HepG2 (cell line): Measurements from ENCODE around the gene MBLAC1. TPM values are rescaled to one million over a fixed set of nuclear protein-coding genes. Genes with fewer than 3 reads are reported as not detected.

ENCODE experiments used
- CC2D1A ChIP-seq: sonication (generic); formaldehyde crosslinking; IDR thresholded peaks from 2 replicates; pipeline ENCODE4 v1.8.1; 2023; ENCODE audit warnings: mild to moderate bottlenecking, missing genetic modification reagents
- FOXJ3 ChIP-seq: sonication (generic); formaldehyde crosslinking; IDR thresholded peaks from 2 replicates; pipeline ENCODE4 v1.4.0; 2020; ENCODE audit warnings: missing genetic modification reagents, mild to moderate bottlenecking, borderline replicate concordance
- HNF1A ChIP-seq, 2 experiments: sonication (generic) in 1 of 2; formaldehyde crosslinking in 1 of 2; IDR thresholded peaks; 2 replicates each; pipeline versions ENCODE4 v1.4.0 to v1.6.1; 2016 to 2020; ENCODE audit warnings: borderline replicate concordance in 1 of 2, low read depth in 1 of 2, mild to moderate bottlenecking in 1 of 2, missing genetic modification reagents in 1 of 2
- MXD1 ChIP-seq: sonication (generic); formaldehyde crosslinking; IDR thresholded peaks from 2 replicates; pipeline ENCODE4 v1.4.0; 2020; ENCODE audit warnings: mild to moderate bottlenecking, missing genetic modification reagents
- MXI1 ChIP-seq: IDR thresholded peaks from 3 replicates; pipeline ENCODE4 v1.6.1; 2012; ENCODE audit warnings: low read depth, low read length, inconsistent platforms, borderline replicate concordance
- MYNN ChIP-seq: sonication (generic); formaldehyde crosslinking; IDR thresholded peaks from 2 replicates; pipeline ENCODE4 v1.4.0; 2020; ENCODE audit warnings: mild to moderate bottlenecking, low read depth, missing genetic modification reagents
- RNF219 ChIP-seq: sonication (generic); formaldehyde crosslinking; IDR thresholded peaks from 2 replicates; pipeline ENCODE4 v1.5.0; 2020; ENCODE audit warnings: mild to moderate bottlenecking, missing genetic modification reagents
- SRSF4 ChIP-seq: fragments of 200-400 bp; formaldehyde crosslinking; IDR thresholded peaks from one replicate; pipeline ENCODE4 v1.6.1; 2018; ENCODE audit warnings: mild to moderate bottlenecking, low read depth, low read length, moderate library complexity; ENCODE audit not compliant: poor library complexity, severe bottlenecking
- ZEB1 ChIP-seq: IDR thresholded peaks from 2 replicates; pipeline ENCODE4 v1.6.1; 2012; ENCODE audit warnings: mild to moderate bottlenecking, low read depth, inconsistent platforms; ENCODE audit not compliant: insufficient replicate concordance
- ZKSCAN1 ChIP-seq: fragments of 150-350 bp; IDR thresholded peaks from 2 replicates; pipeline ENCODE4 v1.6.1; 2014; ENCODE audit warnings: low read length
- ZMAT3 ChIP-seq: sonication (generic); formaldehyde crosslinking; conservative IDR thresholded peaks from 2 replicates; pipeline ENCODE4 v1.7.0; 2021; ENCODE audit warnings: missing genetic modification reagents
- ZNF333 ChIP-seq: sonication (generic); formaldehyde crosslinking; IDR thresholded peaks from 2 replicates; pipeline ENCODE4 v1.4.0; 2020; ENCODE audit warnings: mild to moderate bottlenecking, missing genetic modification reagents, borderline replicate concordance
- ZNF432 ChIP-seq: sonication (generic); formaldehyde crosslinking; IDR thresholded peaks from 2 replicates; pipeline ENCODE4 v1.5.0; 2020; ENCODE audit warnings: missing genetic modification reagents, mild to moderate bottlenecking, borderline replicate concordance
- ZNF451 ChIP-seq: sonication (generic); formaldehyde crosslinking; IDR thresholded peaks from 2 replicates; pipeline ENCODE4 v1.5.0; 2020; ENCODE audit warnings: mild to moderate bottlenecking, missing genetic modification reagents
- ZNF609 ChIP-seq: sonication (generic); formaldehyde crosslinking; IDR thresholded peaks from 2 replicates; pipeline ENCODE4 v1.4.0; 2020; ENCODE audit warnings: mild to moderate bottlenecking, missing genetic modification reagents, borderline replicate concordance
- ZNF746 ChIP-seq: sonication (generic); formaldehyde crosslinking; IDR thresholded peaks from 2 replicates; pipeline ENCODE4 v1.8.0; 2022; ENCODE audit warnings: mild to moderate bottlenecking, missing genetic modification reagents
- polyA plus RNA-seq, 8 experiments: library from polyadenylated mRNA; depleted of rRNA in 3 of 8; stranded (reverse) in 7 of 8; unstranded in 1 of 8; fragments of >200 nt; fragmentation: Illumina TruSeq in 4 of 8; extraction: Trizol in 4 of 8; gene quantifications; 2 replicates each; pipeline versions ENCODE4 v1.2.1 to v1.2.3, GENCODE V29; 2011 to 2016; ENCODE audit warnings: low read depth in 4 of 8, missing spikeins in 1 of 8, mixed read lengths in 1 of 8; ENCODE audit not compliant: insufficient read depth in 1 of 8
- total RNA-seq, 5 experiments: library from RNA; depleted of rRNA; stranded (reverse); fragments of >200 nt; fragmentation: Illumina TruSeq; extraction: Trizol; gene quantifications; 2 replicates each; pipeline ENCODE4 v1.2.3, GENCODE V29; 2016; ENCODE audit warnings: low read depth in 1 of 5

MBLAC1 gene
- total and polyA plus RNA-seq, 2 of the 13 experiments (the other 11 are each of a cell fraction or from before 2014, with no cell fraction given): 0.79 to 2.1 TPM

- no peak for TF ChIP-seq HNF1A (IDR thresholded peaks at IDR 0.05; ENCODE audit: low read depth)
- TF ChIP-seq HNF1A (CRISPR knock-in tag; IDR thresholded peaks at IDR 0.05; ENCODE audit: borderline replicate concordance): no peak
- no peak for TF ChIP-seq ZMAT3
- 0 out of 2 replicates have a peak, but pooled peaks have one; percentile 17 for TF ChIP-seq ZNF746 (CRISPR knock-in tag)
- no peak for TF ChIP-seq ZEB1
- no peak for TF ChIP-seq ZNF333 (CRISPR knock-in tag)
- no peak for TF ChIP-seq MYNN (CRISPR knock-in tag)
- TF ChIP-seq ZNF609: no peak
- no peak for TF ChIP-seq SRSF4
- TF ChIP-seq FOXJ3 (CRISPR knock-in tag): no peak
- TF ChIP-seq CC2D1A (CRISPR knock-in tag): no peak
- no peak for TF ChIP-seq ZKSCAN1
- TF ChIP-seq ZNF432 (CRISPR knock-in tag): no peak
- no peak for TF ChIP-seq RNF219 (CRISPR knock-in tag)
- TF ChIP-seq MXI1: no peak
- TF ChIP-seq ZNF451 (CRISPR knock-in tag): no peak
- no peak for TF ChIP-seq MXD1 (CRISPR knock-in tag)
Observed at GRCh38 chr7:100148225-100148558, 21.4 kb downstream of the MBLAC1 start (continued).
